HG03469 (cell line): Measurements from ENCODE around the gene KIFC3.
"Not testable (repeated sequence)": the region's sequence is repeated elsewhere in the genome, so short reads cannot be mapped to it uniquely, and the experiment has no call there.

Experiments used
- ATAC-seq: cut with Tn5 transposase; IDR thresholded peaks from one replicate; pipeline ENCODE4 v1.9.1; 2021; ENCODE audit warnings: mild to moderate bottlenecking, moderate library complexity, moderate number of reproducible peaks; ENCODE audit not compliant: unreplicated experiment

Gene KIFC3

DNA sequence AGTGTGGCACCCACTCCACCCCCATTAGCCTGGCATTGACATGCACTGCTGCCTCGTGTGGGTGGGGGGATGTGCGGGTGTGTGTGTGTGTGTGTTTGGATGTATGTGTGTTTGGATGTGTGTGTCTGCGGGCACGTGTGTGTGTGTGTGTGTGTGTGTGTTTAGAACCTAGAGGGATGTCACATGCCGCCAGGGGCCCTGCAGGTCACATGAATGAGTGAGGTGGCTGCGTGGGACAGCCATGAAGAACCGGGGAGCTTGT lies 57.7 kb downstream of the KIFC3 start:
- no peak for ATAC-seq

DNA sequence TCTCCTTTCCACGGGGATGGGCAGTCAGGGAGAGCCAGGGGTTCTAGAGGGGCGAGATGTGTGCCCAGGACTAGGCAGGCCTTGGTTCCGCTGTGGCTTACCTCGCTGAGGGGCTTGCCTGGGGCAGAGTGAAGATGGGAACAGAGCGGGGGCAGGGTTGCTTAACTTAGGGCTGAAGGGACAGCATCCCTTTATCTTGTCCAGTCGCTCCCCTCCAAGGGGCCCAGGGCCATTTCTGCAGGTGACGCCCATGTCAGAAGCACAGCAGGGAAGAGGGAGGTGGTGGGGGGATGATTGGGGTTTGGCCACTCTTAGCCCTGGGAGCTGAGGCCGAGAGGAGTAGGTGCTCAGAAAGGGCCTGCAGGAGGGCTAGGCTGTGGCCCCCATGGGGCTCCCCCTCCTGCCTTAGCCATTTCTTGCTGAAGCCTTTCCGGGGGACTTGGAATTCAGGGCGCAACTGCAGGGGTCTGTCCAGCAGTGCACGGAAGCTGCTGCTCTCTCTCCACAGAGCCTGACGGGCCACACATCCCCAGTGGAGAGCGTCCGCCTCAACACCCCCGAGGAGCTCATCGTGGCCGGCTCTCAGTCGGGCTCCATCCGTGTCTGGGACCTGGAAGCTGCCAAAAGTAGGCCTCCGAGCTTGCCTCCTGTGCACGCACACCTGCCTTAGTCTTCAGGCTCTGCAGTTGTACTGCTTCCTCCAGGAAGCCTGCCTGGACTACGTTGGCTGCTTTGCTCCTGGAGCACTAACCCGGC lies 58.2 kb downstream of the KIFC3 start:
- ATAC-seq: no peak

DNA sequence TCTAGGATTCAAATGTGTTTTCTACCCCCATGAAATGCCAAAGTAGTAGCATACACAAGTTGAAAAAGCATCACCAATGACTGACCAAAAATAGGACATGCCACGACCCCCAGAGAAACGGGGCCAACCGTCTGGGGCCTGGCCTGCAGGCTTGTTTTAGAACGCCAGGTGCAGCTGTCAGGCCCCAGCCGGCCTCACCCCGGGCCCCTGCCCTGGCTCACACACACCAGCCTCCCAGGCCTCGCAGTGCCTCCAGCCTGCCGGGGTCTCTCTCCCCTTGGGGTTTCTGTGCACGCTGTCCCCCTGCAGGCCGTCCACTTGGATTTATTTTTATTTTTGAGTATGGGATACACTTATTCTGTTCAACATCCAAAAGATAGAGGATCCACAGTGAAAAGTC lies 58.8 kb downstream of the KIFC3 start:
- ATAC-seq: no peak

- ATAC-seq: no peak
These were observed 59.7 kb downstream of the KIFC3 start for GRCh38 chr16:57742543-57742942.

DNA sequence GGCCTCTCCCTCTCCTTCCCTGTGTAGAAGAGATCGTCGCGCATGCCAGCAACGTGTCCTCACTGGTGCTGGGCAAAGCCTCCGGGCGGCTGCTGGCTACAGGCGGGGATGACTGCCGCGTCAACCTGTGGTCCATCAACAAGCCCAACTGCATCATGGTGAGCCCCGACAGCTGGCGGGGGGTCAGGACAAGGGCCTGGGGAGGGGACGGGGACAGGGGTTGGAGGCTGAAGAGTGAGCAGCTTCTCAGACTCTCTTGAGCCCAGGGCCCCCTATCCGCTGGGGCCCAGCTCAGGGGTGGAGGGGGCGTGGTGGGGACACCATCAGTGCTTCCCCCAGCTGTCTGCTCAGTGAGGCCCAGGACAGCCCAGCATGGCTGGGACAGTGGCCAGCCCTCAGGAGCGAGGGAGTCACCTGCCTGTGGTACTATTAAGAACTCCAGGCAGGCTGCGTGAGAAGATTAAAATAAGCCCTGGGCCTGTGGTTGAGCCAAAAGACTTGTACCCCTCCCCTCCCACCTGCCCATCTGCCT lies 60.6 kb downstream of the KIFC3 start:
- no peak for ATAC-seq

DNA sequence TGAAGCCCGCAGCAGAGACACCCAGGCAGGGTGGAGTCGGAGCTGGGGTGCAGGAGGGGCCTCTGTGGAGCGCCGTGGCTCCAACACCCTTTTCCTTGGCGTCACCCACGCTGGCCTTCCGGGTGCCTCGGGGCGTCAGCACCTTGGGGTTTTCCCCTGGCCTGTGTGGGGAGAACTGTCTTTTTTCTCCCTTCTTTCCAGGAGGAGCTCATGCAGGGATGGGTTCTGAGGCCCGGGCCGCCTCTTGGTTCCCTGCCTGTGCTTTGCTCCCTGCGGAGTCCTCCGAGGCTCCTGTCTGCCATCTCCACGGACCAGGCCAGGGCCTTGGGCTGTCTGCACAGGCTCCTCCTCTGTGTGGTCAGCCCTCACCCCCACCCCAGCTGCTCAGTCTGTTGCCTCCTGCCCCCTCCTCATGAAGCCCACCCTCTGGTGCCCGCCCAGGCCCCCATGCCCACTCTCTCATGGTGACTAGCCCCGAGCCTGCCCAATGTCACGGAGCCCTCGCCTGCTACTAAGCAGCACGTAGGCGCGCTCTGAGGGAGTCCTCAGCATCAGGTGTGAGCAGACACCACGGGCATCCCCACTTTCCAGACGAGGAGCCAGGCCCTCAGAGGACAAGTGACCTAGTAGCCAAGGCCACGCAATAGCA lies 61.7 kb downstream of the KIFC3 start:
- ATAC-seq: no peak

DNA sequence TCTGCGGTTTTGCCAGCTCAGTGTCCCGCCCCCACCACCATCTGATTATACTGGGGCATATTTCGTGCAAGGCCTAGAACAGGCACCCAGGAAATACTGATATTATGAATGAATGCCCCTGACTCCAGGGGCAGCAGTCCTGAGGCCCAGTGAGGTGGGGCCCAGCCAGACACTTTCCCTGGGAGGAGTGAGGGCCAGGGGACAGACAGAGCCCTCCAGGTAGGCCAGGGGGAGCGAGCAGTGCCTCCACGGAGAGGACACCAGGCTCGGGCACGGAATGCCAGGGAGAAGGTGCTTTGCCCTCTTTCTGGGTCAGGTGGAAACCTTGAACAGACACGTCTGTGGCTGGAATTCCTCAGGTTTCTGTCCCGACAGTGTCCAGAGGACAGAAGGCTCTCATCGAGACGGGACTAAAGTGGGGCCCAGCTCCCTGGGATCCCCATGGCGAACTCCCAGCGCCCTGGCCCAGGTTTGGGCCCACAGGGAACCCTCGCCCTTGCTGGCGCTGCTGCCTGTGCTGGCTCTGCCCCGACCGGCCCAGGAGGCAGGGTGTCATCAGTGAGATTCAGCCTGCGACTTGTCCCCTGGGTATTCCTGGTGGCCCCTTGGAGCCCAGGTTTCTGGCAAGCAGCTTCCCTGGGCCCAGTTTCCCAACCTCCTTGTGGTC lies 62.4 kb downstream of the KIFC3 start:
- ATAC-seq: no peak

DNA sequence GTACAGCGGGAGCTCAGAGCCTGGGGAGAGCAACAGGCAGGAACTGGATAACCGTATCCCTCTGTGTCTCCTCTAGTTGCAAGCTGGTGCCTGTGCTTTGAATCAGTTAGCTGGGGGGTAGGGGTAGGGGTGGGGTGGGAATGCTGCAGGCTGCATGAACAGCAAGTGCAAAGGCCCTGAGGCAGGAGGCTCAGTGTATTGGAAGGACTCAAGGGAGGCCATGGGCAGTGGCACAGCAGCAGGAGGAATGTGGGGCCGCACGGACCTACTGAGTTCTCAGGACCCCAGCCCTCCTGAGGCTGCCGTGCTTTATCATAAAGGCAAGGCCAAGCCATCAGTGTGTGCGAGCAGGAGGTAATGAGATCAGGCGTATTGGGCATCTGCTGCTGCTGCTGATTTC lies 63.4 kb downstream of the KIFC3 start:
- no peak for ATAC-seq

DNA sequence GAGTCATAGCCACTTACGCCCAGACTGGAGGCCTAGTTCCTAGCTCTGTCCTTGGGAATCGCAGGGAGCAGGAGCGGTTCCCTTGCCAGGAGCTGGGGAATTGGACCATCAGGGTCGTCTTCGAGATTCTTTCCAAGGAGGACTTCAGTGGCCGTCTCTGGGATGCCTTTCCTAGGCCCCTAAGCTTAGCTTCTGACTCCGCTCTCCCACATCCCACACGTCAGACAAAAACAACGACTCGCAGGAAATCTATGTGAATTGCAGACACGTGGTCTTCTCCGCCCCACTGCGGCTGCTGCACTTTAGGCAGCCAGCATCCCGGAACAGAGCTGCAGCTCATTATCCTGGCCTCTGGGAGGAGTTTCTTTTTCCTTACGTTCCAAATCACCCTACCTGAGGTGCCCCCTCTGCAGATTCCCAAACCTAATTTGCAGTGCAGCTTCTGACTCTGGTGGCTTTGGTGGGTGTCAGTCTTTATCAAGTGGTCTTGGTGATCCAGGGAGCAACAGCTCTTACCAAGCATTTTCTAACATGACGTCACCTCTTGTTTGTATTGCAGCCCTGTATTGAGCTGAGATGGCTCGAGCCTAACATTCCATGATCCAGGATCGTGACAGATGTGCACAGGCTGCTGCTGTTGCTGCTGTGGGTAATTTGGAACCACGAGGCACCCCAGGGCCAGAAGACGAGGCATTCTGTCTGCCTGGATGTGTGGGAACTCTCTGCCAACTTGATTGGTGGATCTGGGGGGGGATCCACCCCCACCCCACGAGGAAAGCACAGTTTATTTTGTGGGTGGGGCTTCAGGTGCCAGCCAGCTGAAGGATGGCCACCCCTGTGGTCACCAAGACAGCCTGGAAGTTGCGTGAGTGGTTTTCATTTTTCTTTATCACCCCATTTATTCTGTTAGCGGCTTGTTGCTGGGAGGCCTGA lies 65.6 kb downstream of the KIFC3 start:
- ATAC-seq: no peak

- no peak for ATAC-seq
These were observed 66.4 kb downstream of the KIFC3 start, which contains the start of gene KATNB1 for GRCh38 chr16:57735755-57736418. TSS of gene KATNB1 (plus strand) at chr16:57735770. CDS start at chr16:57737244, 1,474 bp downstream.

GRCh38 chr16:57734925-57735754 lies 67.2 kb downstream of the KIFC3 start:
- ATAC-seq: peak; percentile 81

- no peak for ATAC-seq
These were observed 67.9 kb downstream of the KIFC3 start for GRCh38 chr16:57734308-57734924.

DNA sequence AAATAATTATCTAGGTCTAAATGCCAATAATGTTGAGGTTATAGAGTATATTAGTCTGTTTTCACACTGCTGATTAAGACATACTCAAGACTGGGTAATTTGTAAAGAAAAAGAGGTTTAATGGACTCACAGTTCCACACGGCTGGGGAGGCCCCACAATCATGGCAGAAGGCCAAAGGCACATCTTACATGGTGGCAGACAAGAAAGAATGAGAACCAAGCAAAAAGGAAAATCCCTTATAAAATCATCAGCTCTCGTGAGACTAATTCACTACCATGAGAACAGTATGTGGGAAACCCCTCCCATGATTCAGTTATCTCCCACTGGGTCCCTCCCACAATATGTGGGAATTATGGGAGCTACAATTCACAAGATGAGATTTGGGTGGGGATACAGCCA lies 69.6 kb downstream of the KIFC3 start:
- ATAC-seq: no peak

DNA sequence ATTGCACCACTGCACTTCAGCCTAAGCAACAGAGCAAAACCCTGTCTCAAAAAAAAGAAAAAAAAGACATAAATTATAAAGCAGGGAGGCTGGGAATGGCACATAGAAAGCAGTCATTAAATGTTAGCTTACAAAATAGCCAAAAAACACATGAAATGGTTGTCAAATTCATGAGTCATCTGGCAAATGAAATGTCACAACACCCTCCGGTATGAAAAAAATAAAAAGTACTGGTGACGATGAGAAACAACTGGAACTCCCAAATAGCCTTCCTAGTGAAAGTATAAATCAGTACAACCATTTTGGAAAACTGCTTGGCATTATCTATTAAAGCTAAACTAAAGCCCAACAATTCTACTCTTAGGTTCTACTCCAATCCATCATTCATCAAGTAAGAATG lies 70.3 kb downstream of the KIFC3 start:
- no peak for ATAC-seq

GRCh38 chr16:57730771-57731730 lies 71.2 kb downstream of the KIFC3 start:
- ATAC-seq: no peak

DNA sequence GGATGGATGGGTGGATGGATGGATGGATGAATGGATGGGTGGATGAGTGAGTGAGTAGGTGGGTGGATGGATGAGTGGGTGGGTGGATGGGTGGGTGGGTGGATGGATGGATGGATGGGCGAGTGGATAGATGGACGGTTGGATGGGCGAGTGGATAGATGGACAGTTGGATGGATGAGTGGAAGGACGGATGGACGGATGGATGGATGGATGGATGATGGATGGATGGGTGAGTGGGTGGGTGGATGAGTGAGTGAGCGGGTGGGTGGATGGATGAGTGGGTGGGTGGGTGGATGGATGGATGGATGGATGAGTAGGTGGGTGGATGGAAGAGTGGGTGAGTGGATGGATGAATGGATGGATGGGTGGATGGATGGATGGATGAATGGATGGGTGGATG lies 72.4 kb downstream of the KIFC3 start:
- not testable (repeated sequence) for ATAC-seq

- no peak for ATAC-seq
These were observed 73.2 kb downstream of the KIFC3 start for GRCh38 chr16:57729182-57729484.
